ENCODE data around the gene GPBAR1.

GRCh38 chr2:218277921-218278320 lies 17.1 kb downstream of the GPBAR1 start:
- TF ChIP-seq CTCF (IDR thresholded peaks at IDR 0.05; ENCODE audit: low read length) (no peak), EZH2 (optimal IDR thresholded peaks at IDR 0.05; ENCODE audit: low read depth, low read length) (no peak)
